Stomach (tissue), 9 donors: Measurements from ENCODE around the gene TNS3. TPM values are rescaled to one million over a fixed set of nuclear protein-coding genes. Genes with fewer than 3 reads are reported as not detected.

Source experiments
- DNase-seq, 2 donors: peaks; one replicate each; pipeline versions ENCODE4 v3.0.0 to v3.0.0-alpha.2; 2013 to 2019
- H3K27ac ChIP-seq, 5 donors: fragments of 200-600 bp in 4 of 5; sonication (generic) in 4 of 5; one replicate each; pipeline ENCODE4 v1.5.1; 2013 to 2019; ENCODE audit warnings: mild to moderate bottlenecking in 1 of 5, moderate library complexity in 1 of 5
- H3K27me3 ChIP-seq, 3 donors: fragments of 200-600 bp; sonication (generic); one replicate each; pipeline ENCODE4 v1.5.1; 2017 to 2019; ENCODE audit warnings: mixed run types in 1 of 3
- H3K36me3 ChIP-seq, 4 donors: fragments of 200-600 bp; sonication (generic); 1 replicate in 3 of 4; 2 replicates in 1 of 4; pipeline ENCODE4 v1.5.1; 2016 to 2019
- H3K4me1 ChIP-seq, 4 donors: fragments of 200-600 bp; sonication (generic); one replicate each; pipeline ENCODE4 v1.5.1; 2016 to 2019
- H3K4me3 ChIP-seq, 4 donors: fragments of 200-600 bp; sonication (generic) in 3 of 4; one replicate each; pipeline ENCODE4 v1.5.1; 2016 to 2019; ENCODE audit warnings: mild to moderate bottlenecking in 1 of 4
- H3K9me3 ChIP-seq, 4 donors: fragments of 200-600 bp; sonication (generic); one replicate each; pipeline ENCODE4 v1.5.1; 2016 to 2019
- EP300 ChIP-seq: sonication (generic); formaldehyde crosslinking; IDR thresholded peaks from one replicate; pipeline ENCODE4 v1.6.1; 2017; ENCODE audit warnings: antibody characterized with exemption
- POLR2A ChIP-seq, 4 donors: fragments of 450-650 bp; IDR thresholded peaks; one replicate each; pipeline ENCODE4 v1.6.1; 2016; ENCODE audit warnings: antibody characterized with exemption in 4 of 4, control low read depth in 2 of 4, mild to moderate bottlenecking in 1 of 4, moderate library complexity in 1 of 4
- POLR2AphosphoS5 ChIP-seq, 3 donors: sonication (generic); formaldehyde crosslinking; IDR thresholded peaks; one replicate each; pipeline ENCODE4 v1.6.1; 2016; ENCODE audit warnings: antibody characterized with exemption in 3 of 3
- WGBS, 5 donors: extraction: QIAGEN DNeasy Blood & Tissue Kit in 3 of 5; methylation state at CpG; one replicate each; pipeline versions ENCODE4 v1.1.5 to v1.1.7; 2013 to 2018; 5-methylcytosine and 5-hydroxymethylcytosine counted together
- intact Hi-C: fragments of 100-400 bp; cut with DNase I; formaldehyde crosslinking; loops from one replicate; pipeline ENCODE4 v1.15.1; 2023; ENCODE audit warnings: low total_unique reads
- polyA plus RNA-seq, 3 donors: library from polyadenylated mRNA; stranded (reverse); fragments of 200-250 nt; gene quantifications; one replicate each; pipeline ENCODE4 v1.2.3, GENCODE V29; 2013
- total RNA-seq, 5 donors: library from RNA; depleted of rRNA; stranded (reverse); fragments of >200 nt; gene quantifications; one replicate each; pipeline versions ENCODE4 v1.1.0 to v1.2.3, GENCODE V29; 2014 to 2016
- TF ChIP-seq, protein P1 (sequence below), 7 experiments: fragments of 450-650 bp in 4 of 7; fragments of 200-600 bp in 3 of 7; sonication (generic) in 3 of 7; IDR thresholded peaks; one replicate each; pipeline ENCODE4 v1.5.1; 2016 to 2019; ENCODE audit warnings: antibody characterized with exemption in 7 of 7, control low read depth in 2 of 7, mild to moderate bottlenecking in 1 of 7
- donor health status: healthy with polysubstance abuse.
- donor health status: Bipolar disorder and iron deficiency.
- donor health status: healthy.

The TNS3 gene
- total and polyA plus RNA-seq, 8 donors = 10.0 to 105 (median 41.0) TPM

DNA sequence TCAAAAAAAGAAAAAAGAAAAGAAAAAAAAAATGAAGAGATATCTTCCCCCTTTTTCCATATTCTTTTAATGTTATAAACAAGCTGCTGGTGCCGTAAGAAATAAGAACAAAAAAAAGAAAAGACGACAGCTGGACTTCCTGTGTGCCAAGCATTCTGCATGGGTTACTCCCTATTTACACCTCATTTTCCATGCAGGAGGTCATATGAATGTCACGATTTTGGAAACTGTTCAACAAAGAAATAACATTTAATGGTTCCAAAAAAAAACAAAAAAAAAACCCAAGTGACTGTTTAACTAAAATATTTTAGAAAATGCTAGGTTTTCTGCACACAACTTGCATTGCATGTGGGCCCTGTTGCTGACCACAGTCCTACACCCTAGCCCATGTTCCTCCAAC lies 159.3 kb downstream of the TNS3 start:
- intact Hi-C loops = loop anchor here (10.0 kb wide), 2 partner anchors 148 to 382 kb away; no protein-coding TSS in a partner anchor
- H3K9me3 ChIP-seq = no peaks in the 10 kb centered on the region
- H3K36me3 ChIP-seq = peaks cover 11 to 89% (median 84%) of the 10 kb centered on the region in 4 donors
- WGBS, 5 donors = 21 to 67% (median 24%) methylated on average over 3 of the region's 3 CpGs
- TF ChIP-seq EP300 (no peak), POLR2AphosphoS5 (IDR thresholded peaks at IDR 0.05) (no peak), POLR2A (IDR thresholded peaks at IDR 0.05) (no peak)
- TF ChIP-seq, protein P1, sequence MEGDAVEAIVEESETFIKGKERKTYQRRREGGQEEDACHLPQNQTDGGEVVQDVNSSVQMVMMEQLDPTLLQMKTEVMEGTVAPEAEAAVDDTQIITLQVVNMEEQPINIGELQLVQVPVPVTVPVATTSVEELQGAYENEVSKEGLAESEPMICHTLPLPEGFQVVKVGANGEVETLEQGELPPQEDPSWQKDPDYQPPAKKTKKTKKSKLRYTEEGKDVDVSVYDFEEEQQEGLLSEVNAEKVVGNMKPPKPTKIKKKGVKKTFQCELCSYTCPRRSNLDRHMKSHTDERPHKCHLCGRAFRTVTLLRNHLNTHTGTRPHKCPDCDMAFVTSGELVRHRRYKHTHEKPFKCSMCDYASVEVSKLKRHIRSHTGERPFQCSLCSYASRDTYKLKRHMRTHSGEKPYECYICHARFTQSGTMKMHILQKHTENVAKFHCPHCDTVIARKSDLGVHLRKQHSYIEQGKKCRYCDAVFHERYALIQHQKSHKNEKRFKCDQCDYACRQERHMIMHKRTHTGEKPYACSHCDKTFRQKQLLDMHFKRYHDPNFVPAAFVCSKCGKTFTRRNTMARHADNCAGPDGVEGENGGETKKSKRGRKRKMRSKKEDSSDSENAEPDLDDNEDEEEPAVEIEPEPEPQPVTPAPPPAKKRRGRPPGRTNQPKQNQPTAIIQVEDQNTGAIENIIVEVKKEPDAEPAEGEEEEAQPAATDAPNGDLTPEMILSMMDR (IDR thresholded peaks at IDR 0.05) = no peak
- no peak overlapping the region for H3K4me3 ChIP-seq
- H3K4me1 ChIP-seq = peaks cover 0 to 12% (median 0%) of the 10 kb centered on the region in 4 donors
- H3K27ac ChIP-seq = no peak overlapping the region
- DNase-seq = no peak
- H3K27me3 ChIP-seq = no peaks in the 10 kb centered on the region

DNA sequence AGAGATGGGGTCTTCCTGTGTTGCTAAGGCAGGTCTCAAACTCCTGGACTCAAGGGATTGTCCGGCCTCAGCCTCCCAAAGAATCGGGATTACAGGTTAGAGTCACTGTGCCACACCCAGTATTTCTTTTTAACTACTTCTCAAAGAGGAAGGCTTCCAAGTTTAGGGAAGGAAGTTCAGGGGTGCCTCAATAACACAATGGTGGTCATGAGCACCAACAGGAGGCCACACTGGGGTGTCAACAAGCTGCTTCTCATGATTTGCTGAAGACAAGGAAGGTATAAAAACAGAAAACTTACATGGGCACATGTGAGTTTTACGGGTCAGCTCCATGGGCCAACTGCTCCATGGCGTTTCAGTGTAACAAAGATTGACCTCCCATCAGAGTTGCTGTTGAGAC lies 160.5 kb downstream of the TNS3 start:
- peaks cover 13 to 89% (median 82%) of the 10 kb centered on the region in 4 donors for H3K36me3 ChIP-seq
- 87 to 97% (median 92%) methylated on average over 4 of the region's 4 CpGs for WGBS, 5 donors
- H3K4me1 ChIP-seq = peaks cover 0 to 12% (median 0%) of the 10 kb centered on the region in 4 donors
- DNase-seq = no peak
- TF ChIP-seq POLR2AphosphoS5 (IDR thresholded peaks at IDR 0.05) (no peak), EP300 (no peak), POLR2A (IDR thresholded peaks at IDR 0.05) (no peak)
- TF ChIP-seq, protein P1 (IDR thresholded peaks at IDR 0.05) = no peak
- H3K27ac ChIP-seq = no peak overlapping the region
- intact Hi-C loops = loop anchor here (10.0 kb wide), 2 partner anchors 147 to 383 kb away; no protein-coding TSS in a partner anchor
- no peaks in the 10 kb centered on the region for H3K27me3 ChIP-seq
- no peak overlapping the region for H3K4me3 ChIP-seq
- H3K9me3 ChIP-seq = no peaks in the 10 kb centered on the region

DNA sequence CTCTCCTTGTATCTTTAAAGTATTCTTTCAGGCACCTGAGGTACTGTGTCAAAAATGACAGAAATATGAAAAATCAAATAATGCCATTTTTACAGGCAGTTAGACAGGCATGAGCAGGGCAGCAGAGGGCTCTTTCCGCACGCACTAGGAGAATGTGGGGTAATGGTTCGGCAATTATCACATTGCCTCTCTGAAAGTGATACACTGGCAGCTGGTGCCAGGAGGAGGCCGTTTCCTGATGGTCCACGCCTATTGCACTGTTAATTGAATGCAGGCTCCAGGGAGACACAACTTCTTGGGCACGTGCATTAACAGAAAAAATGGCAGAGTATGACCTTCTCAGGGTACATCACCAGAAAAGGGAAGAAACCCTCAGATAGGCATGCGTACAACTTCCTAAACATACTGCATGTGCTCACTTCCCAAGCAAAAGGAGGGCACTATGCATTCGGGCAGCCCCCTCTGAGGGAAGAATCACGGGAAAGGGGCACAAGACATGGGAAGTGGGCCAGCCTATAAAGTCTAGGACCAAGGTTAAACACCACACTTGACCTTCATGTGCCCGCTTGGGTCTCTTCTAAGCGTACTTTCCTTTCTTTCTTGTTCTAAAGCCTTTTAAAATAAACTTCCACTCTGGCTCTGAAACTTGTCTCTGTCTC lies 161.7 kb downstream of the TNS3 start:
- Histone ChIP-seq H3K9me3 (no peaks in the 10 kb centered on the region), H3K27ac (no peak overlapping the region), H3K36me3 (peaks cover 8 to 91% (median 79%) of the 10 kb centered on the region in 4 donors), H3K27me3 (no peaks in the 10 kb centered on the region), H3K4me1 (peaks cover 0 to 12% (median 0%) of the 10 kb centered on the region in 4 donors), H3K4me3 (no peak overlapping the region)
- intact Hi-C loops = loop anchor here (10.0 kb wide), 2 partner anchors 145 to 385 kb away; no protein-coding TSS in a partner anchor
- DNase-seq = no peak
- WGBS, 5 donors = 93 to 97% (median 95%) methylated on average over 11 of the region's 11 CpGs
- no peak for TF ChIP-seq POLR2A (IDR thresholded peaks at IDR 0.05)
- no peak for TF ChIP-seq POLR2AphosphoS5 (IDR thresholded peaks at IDR 0.05)
- TF ChIP-seq, protein P1 (IDR thresholded peaks at IDR 0.05) = no peak
- no peak for TF ChIP-seq EP300

DNA sequence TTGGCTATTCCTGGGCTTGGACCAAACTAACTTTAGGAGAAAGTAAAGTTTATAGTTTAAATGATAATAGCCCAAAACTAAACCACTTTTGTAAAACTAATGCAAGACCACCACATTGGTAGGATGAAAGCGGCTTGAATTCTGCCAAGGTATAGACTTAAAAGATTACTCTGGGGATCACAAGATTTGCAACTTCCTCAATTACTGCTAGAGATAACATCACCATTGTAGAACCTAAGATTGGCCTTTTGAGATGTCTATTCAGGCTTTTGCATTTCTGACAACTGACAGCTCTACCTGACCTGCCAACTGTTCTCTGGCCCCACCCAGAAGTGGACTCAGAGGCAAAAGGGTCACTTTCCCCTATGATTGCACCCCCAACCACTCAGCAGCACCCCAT lies 162.4 kb downstream of the TNS3 start:
- Histone ChIP-seq H3K4me1 (peaks cover 0 to 12% (median 0%) of the 10 kb centered on the region in 4 donors), H3K9me3 (no peaks in the 10 kb centered on the region), H3K27ac (no peak overlapping the region), H3K4me3 (no peak overlapping the region), H3K36me3 (peaks cover 14 to 91% (median 79%) of the 10 kb centered on the region in 4 donors), H3K27me3 (no peaks in the 10 kb centered on the region)
- DNase-seq = no peak
- intact Hi-C loops = no loop called here
- TF ChIP-seq EP300 (no peak), POLR2AphosphoS5 (IDR thresholded peaks at IDR 0.05) (no peak)
- TF ChIP-seq, protein P1 (IDR thresholded peaks at IDR 0.05) = no peak
- WGBS, 5 donors = 84 to 98% (median 96%) methylated on average over 1 of the region's 1 CpG
